ENCODE measurements around the gene BICRA. TPM values are rescaled to one million over a fixed set of nuclear protein-coding genes. Genes with fewer than 3 reads are reported as not detected.

BICRA gene
- total and polyA plus RNA-seq, 2 of the 8 experiments (the other 6 are each of a cell fraction or from before 2014, with no cell fraction given), result 1.5 to 29.2 TPM

DNA sequence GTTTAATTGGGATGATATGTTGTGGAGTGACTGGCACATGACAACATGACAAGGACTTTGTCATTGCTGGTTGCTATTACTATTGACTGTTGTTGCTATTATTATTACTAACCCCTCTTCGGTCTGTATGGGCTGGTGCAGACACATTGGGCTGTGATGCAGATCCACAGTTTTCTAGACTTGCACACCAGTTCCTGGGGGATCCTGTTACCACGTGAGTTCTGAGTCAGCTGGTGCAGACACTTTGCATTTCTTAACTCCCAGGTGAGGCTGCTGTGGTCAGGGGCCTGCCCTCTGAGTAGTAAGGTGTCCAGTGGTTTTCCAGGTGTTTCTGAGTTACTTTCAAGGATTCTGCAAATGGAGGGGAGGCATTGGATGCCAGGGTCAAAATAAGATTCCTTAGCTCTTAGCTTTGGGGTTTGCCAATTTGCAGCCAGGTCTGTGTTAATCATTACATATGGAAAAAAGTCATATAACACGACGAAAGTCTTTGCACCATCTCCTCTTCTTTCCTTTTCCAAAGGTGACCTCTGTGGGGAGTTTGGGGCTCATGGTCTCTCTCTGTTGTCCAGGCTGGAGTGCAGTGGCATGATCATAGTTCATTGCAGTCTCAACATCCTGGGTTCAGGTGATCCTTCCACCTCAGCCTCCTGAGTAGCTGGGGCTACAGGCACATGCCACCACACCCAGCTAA is 19.3 kb downstream of the BICRA start (continued):
- TF ChIP-seq POU5F1 (IDR thresholded peaks at IDR 0.05; ENCODE audit: low read depth, low read length) (no peak), USF2 (IDR thresholded peaks at IDR 0.05; ENCODE audit: low read length) (no peak), BACH1 (IDR thresholded peaks at IDR 0.05; ENCODE audit: low read length) (no peak), CHD1 (IDR thresholded peaks at IDR 0.05; ENCODE audit: low read depth, low read length) (no peak)

Data from H1 (cell line).